Breast epithelium (tissue), 3 donors: ENCODE results near the gene IER5.

Experiments used
- POLR2A ChIP-seq: fragments of 450-650 bp; IDR thresholded peaks from one replicate; pipeline ENCODE4 v1.6.1; 2016; ENCODE audit warnings: antibody characterized with exemption, mild to moderate bottlenecking, moderate library complexity
- POLR2AphosphoS5 ChIP-seq, 3 donors: sonication (generic); formaldehyde crosslinking; IDR thresholded peaks; one replicate each; pipeline ENCODE4 v1.6.1; 2017; ENCODE audit warnings: antibody characterized with exemption in 3 of 3
- TF ChIP-seq, protein P1 (sequence below), 3 donors: fragments of 450-650 bp; IDR thresholded peaks; one replicate each; pipeline ENCODE4 v1.5.1; 2016 to 2017; ENCODE audit warnings: antibody characterized with exemption in 3 of 3, mild to moderate bottlenecking in 3 of 3, moderate library complexity in 3 of 3

DNA sequence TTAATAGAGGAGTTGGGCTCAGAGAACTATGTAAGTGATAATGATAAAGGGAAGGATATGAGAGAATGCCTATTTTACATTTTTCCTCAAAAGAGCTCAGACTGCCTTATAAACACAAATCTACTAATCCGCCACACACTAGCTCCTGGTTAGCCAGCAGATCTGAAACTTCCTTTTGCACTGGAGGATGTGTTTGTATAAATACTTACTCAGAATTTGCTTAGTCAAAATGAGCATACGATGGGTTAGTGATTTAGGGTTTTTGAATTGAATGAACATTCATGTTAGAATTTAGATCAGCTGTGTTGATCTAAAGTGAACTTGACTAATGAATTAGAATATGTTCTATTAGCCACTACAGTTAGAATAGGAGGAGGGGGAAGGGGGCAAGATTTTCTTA is 9.1 kb upstream of the IER5 start:
- TF ChIP-seq, protein P1, sequence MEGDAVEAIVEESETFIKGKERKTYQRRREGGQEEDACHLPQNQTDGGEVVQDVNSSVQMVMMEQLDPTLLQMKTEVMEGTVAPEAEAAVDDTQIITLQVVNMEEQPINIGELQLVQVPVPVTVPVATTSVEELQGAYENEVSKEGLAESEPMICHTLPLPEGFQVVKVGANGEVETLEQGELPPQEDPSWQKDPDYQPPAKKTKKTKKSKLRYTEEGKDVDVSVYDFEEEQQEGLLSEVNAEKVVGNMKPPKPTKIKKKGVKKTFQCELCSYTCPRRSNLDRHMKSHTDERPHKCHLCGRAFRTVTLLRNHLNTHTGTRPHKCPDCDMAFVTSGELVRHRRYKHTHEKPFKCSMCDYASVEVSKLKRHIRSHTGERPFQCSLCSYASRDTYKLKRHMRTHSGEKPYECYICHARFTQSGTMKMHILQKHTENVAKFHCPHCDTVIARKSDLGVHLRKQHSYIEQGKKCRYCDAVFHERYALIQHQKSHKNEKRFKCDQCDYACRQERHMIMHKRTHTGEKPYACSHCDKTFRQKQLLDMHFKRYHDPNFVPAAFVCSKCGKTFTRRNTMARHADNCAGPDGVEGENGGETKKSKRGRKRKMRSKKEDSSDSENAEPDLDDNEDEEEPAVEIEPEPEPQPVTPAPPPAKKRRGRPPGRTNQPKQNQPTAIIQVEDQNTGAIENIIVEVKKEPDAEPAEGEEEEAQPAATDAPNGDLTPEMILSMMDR (IDR thresholded peaks at IDR 0.05): no peak
- no peak for TF ChIP-seq POLR2A
- TF ChIP-seq POLR2AphosphoS5 (IDR thresholded peaks at IDR 0.05): no peak
